CD4-positive, alpha-beta T cell treated with Interleukin-15 for 1 hour (primary cell): ENCODE results near the gene VWDE.

Experiments
- DNase-seq: peaks from one replicate; pipeline ENCODE4 v3.0.0-alpha.2; 2020

Gene VWDE

DNA sequence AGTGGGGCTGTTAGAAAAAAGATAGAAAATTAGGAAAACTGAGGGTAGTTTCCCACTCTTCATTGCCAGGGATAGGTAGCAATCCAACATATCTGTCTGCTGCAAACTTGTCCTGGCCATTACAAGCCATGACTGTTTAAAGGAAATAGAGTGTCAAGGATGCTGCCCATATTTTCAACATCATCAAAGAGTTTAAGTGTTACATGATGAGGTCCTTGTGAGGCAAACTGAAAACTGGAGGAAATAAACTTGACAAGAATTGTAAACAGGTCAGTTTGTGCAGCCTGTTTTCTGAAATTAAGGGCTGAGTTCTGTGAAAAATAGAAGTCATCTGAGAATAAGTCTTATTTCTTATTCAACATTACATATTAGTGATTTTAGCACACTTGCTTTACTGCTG lies 78.0 kb downstream of the VWDE start:
- no peak for DNase-seq

GRCh38 chr7:12323415-12323814 lies 80.2 kb downstream of the VWDE start:
- DNase-seq, result no peak

GRCh38 chr7:12322903-12323300 lies 80.8 kb downstream of the VWDE start:
- no peak for DNase-seq

- DNase-seq, result no peak
These were observed 81.3 kb downstream of the VWDE start for GRCh38 chr7:12322284-12322902.

GRCh38 chr7:12320987-12321647 lies 82.5 kb downstream of the VWDE start:
- no peak for DNase-seq

- no peak for DNase-seq
These were observed 83.3 kb downstream of the VWDE start for GRCh38 chr7:12320241-12320986.

- DNase-seq, result no peak
These were observed 86.0 kb downstream of the VWDE start for GRCh38 chr7:12317675-12318074.

DNA sequence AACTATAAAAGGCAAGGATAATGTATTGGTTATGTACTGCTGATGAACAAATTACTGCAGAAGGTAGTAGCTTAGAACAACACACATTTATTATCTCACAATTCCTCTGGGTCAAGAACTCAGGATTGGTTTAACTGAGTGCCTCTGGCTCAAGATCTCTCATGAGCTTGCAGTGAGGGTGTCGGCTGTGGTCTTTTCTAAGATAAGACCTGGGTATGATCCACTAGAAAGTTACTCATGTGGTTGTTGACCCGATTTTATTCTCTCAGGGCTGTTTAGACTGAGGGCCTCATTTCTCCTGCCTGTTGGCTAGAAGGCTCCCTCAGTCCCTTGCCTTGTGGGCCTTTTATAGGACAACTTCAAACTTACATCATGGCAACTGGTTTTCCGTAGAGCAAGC lies 86.7 kb downstream of the VWDE start:
- DNase-seq, result no peak

DNA sequence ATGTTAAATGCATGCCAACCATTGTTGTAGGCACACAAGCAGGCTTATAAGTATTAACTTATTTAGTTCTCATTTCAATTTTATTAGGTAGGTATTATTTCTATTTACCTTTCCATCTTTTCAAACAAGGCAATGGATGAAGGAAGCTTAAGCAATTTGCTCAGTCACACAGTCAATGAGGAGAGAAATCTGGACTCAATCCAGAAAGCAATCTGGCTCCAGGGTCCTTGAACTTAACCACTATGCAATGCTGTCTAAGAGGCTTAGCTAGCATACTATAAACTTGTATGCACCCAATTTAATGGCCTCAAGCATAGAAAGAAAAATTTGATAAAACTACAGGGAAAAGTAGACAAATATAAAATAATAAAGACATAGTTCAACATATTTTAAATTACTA lies 88.6 kb downstream of the VWDE start:
- DNase-seq, result no peak

DNA sequence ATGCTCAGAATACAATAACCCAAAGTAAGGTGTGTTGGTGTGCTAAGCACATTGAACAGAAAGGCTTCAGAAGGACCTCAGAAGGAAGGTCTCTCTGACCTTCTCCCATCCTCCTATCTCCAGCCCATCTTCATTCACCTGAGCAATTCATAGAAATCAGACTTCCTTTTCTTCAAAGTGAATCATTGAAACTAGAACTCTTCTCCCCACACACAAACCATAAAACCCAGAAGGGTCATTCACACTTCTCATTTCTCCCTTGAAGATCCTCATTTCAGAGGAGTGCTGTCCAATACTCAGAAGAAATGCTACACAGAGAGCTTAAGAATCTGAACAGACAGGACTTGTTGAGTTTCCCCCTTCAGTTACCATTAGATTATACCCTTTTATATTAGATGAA lies 89.5 kb downstream of the VWDE start:
- DNase-seq, result no peak

DNA sequence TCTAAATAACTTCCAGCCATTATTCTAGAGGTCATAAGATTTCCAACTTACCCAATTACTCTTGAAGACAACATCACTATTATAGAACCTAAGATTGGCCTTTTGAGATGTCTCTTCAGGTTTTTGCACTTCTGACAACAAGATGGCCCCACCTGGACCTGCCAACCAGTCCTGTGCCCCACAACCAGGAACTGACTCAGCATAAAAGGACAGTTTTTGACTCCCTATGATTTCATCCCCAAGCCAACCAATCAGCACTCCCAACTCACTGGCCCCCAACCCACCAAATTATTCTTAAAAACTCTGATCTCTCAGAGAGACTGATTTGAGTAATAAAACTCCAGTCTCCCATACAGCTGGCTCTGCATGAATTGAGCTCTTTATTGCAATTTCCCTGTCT lies 98.2 kb downstream of the VWDE start:
- no peak for DNase-seq

DNA sequence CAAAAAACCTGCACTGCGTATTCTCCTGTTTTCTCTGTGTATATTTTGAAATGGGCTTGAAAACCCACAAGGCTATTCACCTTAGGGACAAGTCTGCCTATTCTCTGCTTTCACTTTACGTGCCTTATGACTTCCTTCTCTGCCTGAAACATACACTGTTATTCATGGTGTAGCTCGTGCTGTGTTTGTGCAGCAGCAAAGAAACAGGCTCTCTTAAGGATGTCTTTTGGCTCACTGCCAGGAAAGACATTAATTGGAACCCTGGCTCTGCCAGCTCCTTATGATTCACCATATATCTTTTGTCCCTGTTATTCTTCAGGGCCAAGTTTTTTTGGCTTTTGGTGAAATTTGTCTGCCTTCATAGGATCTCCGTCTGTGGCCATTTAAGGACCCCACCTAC lies 100.2 kb downstream of the VWDE start:
- DNase-seq, result no peak

- DNase-seq, result no peak
These were observed 100.6 kb downstream of the VWDE start for GRCh38 chr7:12303062-12303461.

- no peak for DNase-seq
These were observed 103.2 kb downstream of the VWDE start for GRCh38 chr7:12300415-12300814.

GRCh38 chr7:12299367-12299766 lies 104.3 kb downstream of the VWDE start:
- no peak for DNase-seq

GRCh38 chr7:12297283-12298108 lies 106.2 kb downstream of the VWDE start:
- no peak for DNase-seq

DNA sequence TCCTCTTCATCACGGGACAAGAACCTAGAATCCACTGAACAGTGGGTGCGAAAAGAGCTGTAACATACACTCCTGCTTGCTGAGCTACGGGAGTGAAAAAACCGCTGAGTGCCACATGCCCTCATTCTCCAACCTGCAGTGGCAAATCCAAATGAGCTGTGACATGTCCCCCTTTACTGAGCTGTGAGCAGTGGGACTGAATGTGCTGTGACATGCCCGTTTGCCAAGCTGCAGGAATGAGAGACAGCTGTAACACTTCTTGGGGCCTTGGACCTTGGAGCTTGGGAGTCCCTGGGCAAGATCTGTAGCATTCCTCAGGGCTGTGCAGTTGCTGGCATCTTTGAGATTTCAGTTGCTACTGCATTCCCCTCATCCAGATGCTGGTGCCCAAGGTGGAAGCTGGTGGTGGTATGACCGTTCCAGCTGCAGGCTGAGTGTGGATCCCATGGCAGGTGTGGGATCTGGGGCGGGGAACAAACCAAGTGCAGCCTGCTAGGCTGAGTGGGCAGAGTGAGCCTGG lies 107.6 kb downstream of the VWDE start:
- no peak for DNase-seq

DNA sequence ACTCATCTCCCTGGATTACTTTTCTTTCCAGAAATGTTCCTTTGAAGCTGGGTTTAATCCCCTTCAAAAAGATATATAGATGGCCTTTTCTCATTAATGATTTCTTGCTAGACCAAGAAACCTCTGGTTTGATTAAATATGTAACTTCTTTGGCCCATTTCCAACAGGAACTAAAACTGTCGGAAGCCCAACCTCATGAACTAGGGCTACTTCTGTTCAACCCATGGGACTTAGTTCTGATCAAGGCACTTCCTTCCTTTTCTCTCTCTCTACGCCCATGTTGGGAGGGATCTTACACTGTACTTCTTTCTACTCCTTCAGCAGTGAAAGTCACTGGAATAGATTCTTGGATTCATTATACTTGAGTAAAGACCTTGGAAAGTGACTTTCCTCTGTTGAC lies 109.0 kb downstream of the VWDE start:
- no peak for DNase-seq

DNA sequence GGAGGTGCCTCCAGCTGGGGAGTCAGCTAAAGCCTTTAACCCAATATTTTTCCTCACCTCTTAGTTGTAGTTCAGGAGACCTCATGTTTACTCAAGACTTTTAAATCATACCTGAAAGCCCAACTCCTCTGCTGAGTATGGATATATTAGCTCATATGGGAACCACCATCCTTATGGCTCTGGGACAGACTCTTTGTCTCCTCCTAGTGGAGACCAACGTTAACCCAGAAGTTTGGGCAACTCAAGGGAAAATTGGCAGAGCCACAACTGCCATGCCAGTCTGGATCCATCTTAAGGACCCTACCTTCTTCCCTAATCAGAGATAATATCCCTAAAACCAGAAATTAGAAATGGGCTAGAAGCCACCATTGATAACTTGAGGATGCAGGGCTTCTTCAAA lies 111.8 kb downstream of the VWDE start:
- DNase-seq, result no peak

DNA sequence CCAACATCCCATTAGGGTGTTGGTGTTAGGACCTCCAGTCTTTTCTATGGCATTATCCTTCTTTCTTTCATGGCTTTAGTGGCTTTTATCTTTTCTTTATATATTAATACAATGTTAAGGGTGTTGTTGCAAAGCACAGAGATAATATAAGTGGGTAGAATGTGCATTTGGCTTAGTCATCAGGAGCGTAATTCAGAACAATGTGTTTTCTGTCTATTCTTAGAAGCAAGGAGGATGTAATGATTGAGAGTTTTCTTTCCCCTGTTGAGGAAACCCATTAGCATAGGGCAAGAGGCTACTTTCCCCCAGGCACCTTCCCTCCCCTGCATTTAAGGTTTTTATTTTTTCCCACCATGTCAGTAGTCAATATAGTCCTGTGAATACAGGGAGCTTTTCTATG lies 112.9 kb downstream of the VWDE start:
- no peak for DNase-seq

DNA sequence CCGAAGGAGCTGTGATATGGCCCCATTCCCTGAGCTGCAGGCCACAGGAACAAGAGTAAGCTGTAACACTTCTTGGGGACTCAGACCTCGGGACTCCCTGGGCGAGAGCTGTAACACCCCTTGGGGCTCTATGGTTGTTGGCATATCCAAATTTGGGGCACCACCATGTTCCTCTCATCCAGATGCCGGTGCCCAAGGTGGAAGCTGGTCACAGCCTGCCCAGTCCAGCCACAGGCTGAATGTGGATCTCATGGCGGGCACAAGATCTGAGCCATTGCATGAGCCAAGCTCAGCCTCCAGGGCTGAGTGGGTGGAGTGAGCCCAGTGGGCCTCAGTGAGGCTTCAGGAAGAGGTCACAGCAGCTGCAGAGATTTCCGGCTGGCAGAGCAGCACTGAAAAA lies 113.7 kb downstream of the VWDE start:
- DNase-seq, result no peak

DNA sequence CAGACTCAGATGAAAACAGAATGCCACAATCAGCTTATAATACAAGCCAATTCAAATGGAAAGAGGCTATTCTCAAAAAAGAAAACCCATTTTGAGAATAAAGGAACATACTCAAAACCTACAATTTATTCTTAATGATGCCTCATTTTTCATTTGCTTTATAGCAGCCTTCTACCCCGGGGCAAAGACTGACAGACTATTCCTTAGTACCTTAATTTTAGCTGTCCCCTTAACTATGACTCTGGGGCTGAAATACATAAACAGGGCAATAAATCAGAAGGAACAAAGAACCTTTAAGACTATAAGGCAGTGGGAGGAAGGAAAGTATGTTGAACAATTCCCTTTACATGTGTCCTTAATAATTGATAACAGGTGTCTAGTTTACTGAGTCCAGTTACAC lies 115.8 kb downstream of the VWDE start:
- DNase-seq, result no peak

DNA sequence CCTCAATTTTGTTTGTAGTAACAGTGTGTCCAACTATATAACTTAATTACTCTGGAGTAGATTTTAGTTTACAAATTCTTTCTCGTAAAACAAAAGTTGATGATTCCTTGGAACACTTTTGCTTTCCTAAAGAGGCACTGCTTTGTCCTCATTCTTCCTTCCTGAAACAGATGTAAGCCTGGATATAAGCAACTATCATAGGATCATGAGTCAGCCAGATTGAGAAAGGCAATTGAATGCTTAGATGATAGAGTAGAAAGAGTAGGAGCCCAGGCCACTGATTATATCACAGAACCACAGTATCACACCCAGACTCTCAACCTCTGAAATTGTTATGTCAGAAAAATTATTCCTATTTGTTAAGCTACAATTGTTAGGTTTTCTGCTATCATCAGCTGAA lies 122.6 kb downstream of the VWDE start:
- no peak for DNase-seq
